HEK293 (cell line): Measurements from ENCODE around the gene GBX2.

Experiments used
- ATF2 ChIP-seq: fragments of 450-650 bp; formaldehyde crosslinking; IDR thresholded peaks from 2 replicates; pipeline ENCODE4 v1.5.1; 2016; ENCODE audit warnings: missing biosample characterization, missing genetic modification characterization, low read depth
- CTCF ChIP-seq: fragments of 450-650 bp; formaldehyde crosslinking; IDR thresholded peaks from 2 replicates; pipeline ENCODE4 v1.5.1; 2016; ENCODE audit warnings: missing biosample characterization, missing genetic modification characterization
- REST ChIP-seq: fragments of 450-650 bp; formaldehyde crosslinking; IDR thresholded peaks from 2 replicates; pipeline ENCODE4 v1.5.1; 2016; ENCODE audit warnings: missing biosample characterization, missing genetic modification characterization
- SP7 ChIP-seq: fragments of 450-650 bp; formaldehyde crosslinking; IDR thresholded peaks from 2 replicates; pipeline ENCODE4 v1.5.1; 2016; ENCODE audit warnings: missing biosample characterization, missing genetic modification characterization
- TCF7L2 ChIP-seq: IDR thresholded peaks from 2 replicates; pipeline ENCODE4 v1.6.1; 2011; ENCODE audit warnings: low read depth, mild to moderate bottlenecking, inconsistent platforms, low read length, moderate library complexity, borderline replicate concordance
- YY1 ChIP-seq: fragments of 450-650 bp; formaldehyde crosslinking; IDR thresholded peaks from 2 replicates; pipeline ENCODE4 v1.5.1; 2018; ENCODE audit warnings: missing biosample characterization, missing genetic modification characterization
- ZNF138 ChIP-seq: fragments of 450-650 bp; formaldehyde crosslinking; IDR thresholded peaks from 2 replicates; pipeline ENCODE4 v1.5.1; 2016; ENCODE audit warnings: missing biosample characterization, missing genetic modification characterization, borderline replicate concordance
- ZNF155 ChIP-seq: fragments of 450-650 bp; formaldehyde crosslinking; IDR thresholded peaks from 2 replicates; pipeline ENCODE4 v1.5.1; 2016; ENCODE audit warnings: missing biosample characterization, missing genetic modification characterization
- ZNF274 ChIP-seq, 2 experiments: fragments of 200-500 bp in 1 of 2; fragments of 450-650 bp in 1 of 2; sonication (Bioruptor generic) in 1 of 2; formaldehyde crosslinking in 1 of 2; IDR thresholded peaks; 2 replicates each; pipeline versions ENCODE4 v1.5.1 to v1.6.1; 2014 to 2016; ENCODE audit warnings: borderline replicate concordance in 1 of 2, inconsistent platforms in 1 of 2, low read length in 1 of 2, missing biosample characterization in 1 of 2, missing genetic modification characterization in 1 of 2
- ZNF280C ChIP-seq: fragments of 450-650 bp; formaldehyde crosslinking; IDR thresholded peaks from 2 replicates; pipeline ENCODE4 v1.5.1; 2016; ENCODE audit warnings: missing biosample characterization, missing genetic modification characterization
- ZNF335 ChIP-seq: fragments of 450-650 bp; formaldehyde crosslinking; conservative IDR thresholded peaks from 2 replicates; pipeline ENCODE4 v1.5.1; 2016; ENCODE audit warnings: missing biosample characterization, missing genetic modification characterization
- ZNF544 ChIP-seq: fragments of 450-650 bp; formaldehyde crosslinking; IDR thresholded peaks from 2 replicates; pipeline ENCODE4 v1.5.0; 2017; ENCODE audit warnings: missing biosample characterization, missing genetic modification characterization
- ZNF548 ChIP-seq: fragments of 450-650 bp; formaldehyde crosslinking; IDR thresholded peaks from 2 replicates; pipeline ENCODE4 v1.5.1; 2016; ENCODE audit warnings: missing biosample characterization, missing genetic modification characterization
- ZSCAN16 ChIP-seq: fragments of 450-650 bp; formaldehyde crosslinking; IDR thresholded peaks from 2 replicates; pipeline ENCODE4 v1.5.1; 2016; ENCODE audit warnings: missing biosample characterization, missing genetic modification characterization

GRCh38 chr2:236136538-236136937 is 31.6 kb downstream of the GBX2 start:
- TF ChIP-seq ZNF280C (tag by site-specific recombination) (no peak), TCF7L2 (no peak), CTCF (tag by site-specific recombination) (no peak), ZNF274 (IDR thresholded peaks at IDR 0.05; ENCODE audit: low read length) (no peak), ZNF274 (tag by site-specific recombination; IDR thresholded peaks at IDR 0.05; ENCODE audit: borderline replicate concordance) (no peak), REST (tag by site-specific recombination) (no peak), YY1 (no peak), SP7 (tag by site-specific recombination) (no peak), ZNF155 (no peak), ZNF548 (tag by site-specific recombination) (no peak), ATF2 (tag by site-specific recombination) (no peak), ZSCAN16 (tag by site-specific recombination) (no peak), ZNF335 (tag by site-specific recombination) (no peak), ZNF544 (tag by site-specific recombination) (no peak), ZNF138 (tag by site-specific recombination) (no peak)
